ENCODE data around the gene PIK3CD. TPM values are rescaled to one million over a fixed set of nuclear protein-coding genes. Genes with fewer than 3 reads are reported as not detected.

The PIK3CD gene
- total RNA-seq, 1 donor from 2014 or later = 28.3 TPM

- Histone ChIP-seq H3K27me3 (ENCODE audit: low read depth) (no peaks in the 10 kb centered on the region), H3K36me3 (no peaks in the 10 kb centered on the region), H3K4me3 (no peak overlapping the region), H3K9me3 (no peaks in the 10 kb centered on the region), H3K4me1 (peaks cover 11% of the 10 kb centered on the region), H3K27ac (no peak overlapping the region)
- intact Hi-C loops (cut with DNase I) = no loop called here
- DNase-seq = no peak
- TF ChIP-seq CTCF (IDR thresholded peaks at IDR 0.05) = no peak
- no peak for ATAC-seq
Observed at GRCh38 chr1:9764550-9764949, 113.0 kb downstream of the PIK3CD start.

- TF ChIP-seq CTCF (IDR thresholded peaks at IDR 0.05) = no peak
- no peak overlapping the region for H3K27ac ChIP-seq
- intact Hi-C loops (cut with DNase I) = no loop called here
- no peak overlapping the region for H3K4me3 ChIP-seq
- no peak for DNase-seq
- no peaks in the 10 kb centered on the region for H3K9me3 ChIP-seq
- no peak for ATAC-seq
- peaks cover 4% of the 10 kb centered on the region for H3K36me3 ChIP-seq
- no peaks in the 10 kb centered on the region for H3K27me3 ChIP-seq (ENCODE audit: low read depth)
- H3K4me1 ChIP-seq = peaks cover 9% of the 10 kb centered on the region
Observed at GRCh38 chr1:9766759-9767442, 115.4 kb downstream of the PIK3CD start.

- Histone ChIP-seq H3K27ac (no peak overlapping the region), H3K4me1 (peaks cover 9% of the 10 kb centered on the region), H3K27me3 (ENCODE audit: low read depth) (no peaks in the 10 kb centered on the region), H3K36me3 (peaks cover 15% of the 10 kb centered on the region), H3K9me3 (no peaks in the 10 kb centered on the region), H3K4me3 (no peak overlapping the region)
- intact Hi-C loops (cut with DNase I) = no loop called here
- ATAC-seq = no peak
- TF ChIP-seq CTCF (IDR thresholded peaks at IDR 0.05) = no peak
- no peak for DNase-seq
Observed at GRCh38 chr1:9767964-9768668, 116.6 kb downstream of the PIK3CD start.

GRCh38 chr1:9768983-9769382 is 117.5 kb downstream of the PIK3CD start:
- Histone ChIP-seq H3K27ac (no peak overlapping the region), H3K4me1 (peaks cover 9% of the 10 kb centered on the region), H3K27me3 (ENCODE audit: low read depth) (no peaks in the 10 kb centered on the region), H3K9me3 (no peaks in the 10 kb centered on the region), H3K4me3 (no peak overlapping the region), H3K36me3 (peaks cover 17% of the 10 kb centered on the region)
- intact Hi-C loops (cut with DNase I) = no loop called here
- DNase-seq (no peak), ATAC-seq (no peak)
- no peak for TF ChIP-seq CTCF (IDR thresholded peaks at IDR 0.05)

- DNase-seq = no peak
- TF ChIP-seq CTCF (IDR thresholded peaks at IDR 0.05) = no peak
- no peak overlapping the region for H3K27ac ChIP-seq
Observed at GRCh38 chr1:9770298-9770697, 118.8 kb downstream of the PIK3CD start.

More at GRCh38 chr1:9770298-9770697, 118.8 kb downstream of the PIK3CD start:
- Histone ChIP-seq H3K4me3 (no peak overlapping the region), H3K27me3 (ENCODE audit: low read depth) (no peaks in the 10 kb centered on the region), H3K4me1 (no peaks in the 10 kb centered on the region), H3K9me3 (no peaks in the 10 kb centered on the region), H3K36me3 (peaks cover 17% of the 10 kb centered on the region)
- ATAC-seq = no peak
- intact Hi-C loops (cut with DNase I) = no loop called here

Data from lower lobe of right lung (tissue), 2 donors.